ENCODE measurements around the gene ARHGEF40.

DNA sequence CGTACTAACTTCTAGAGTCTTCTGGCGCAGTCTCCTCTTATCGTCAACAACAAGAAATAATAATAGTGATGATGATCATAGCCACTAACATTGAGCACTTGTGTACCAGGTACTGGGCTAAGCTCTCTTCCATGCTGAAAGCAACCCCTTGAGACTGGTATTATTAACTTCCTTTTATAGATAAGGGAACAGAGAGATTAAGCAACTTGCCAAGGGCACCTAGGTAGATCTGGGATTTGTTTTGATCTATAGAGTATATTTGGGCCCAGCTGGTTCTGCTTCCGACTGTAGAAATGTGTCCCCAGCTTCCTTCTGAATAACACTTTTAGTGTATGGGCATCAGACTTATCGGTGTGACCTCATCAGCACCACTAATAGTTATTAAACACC is 29.5 kb downstream of the ARHGEF40 start:
- TF ChIP-seq POLR2A (IDR thresholded peaks at IDR 0.05; ENCODE audit: extremely low read depth, insufficient read length): no peak
- TF ChIP-seq, protein P1, sequence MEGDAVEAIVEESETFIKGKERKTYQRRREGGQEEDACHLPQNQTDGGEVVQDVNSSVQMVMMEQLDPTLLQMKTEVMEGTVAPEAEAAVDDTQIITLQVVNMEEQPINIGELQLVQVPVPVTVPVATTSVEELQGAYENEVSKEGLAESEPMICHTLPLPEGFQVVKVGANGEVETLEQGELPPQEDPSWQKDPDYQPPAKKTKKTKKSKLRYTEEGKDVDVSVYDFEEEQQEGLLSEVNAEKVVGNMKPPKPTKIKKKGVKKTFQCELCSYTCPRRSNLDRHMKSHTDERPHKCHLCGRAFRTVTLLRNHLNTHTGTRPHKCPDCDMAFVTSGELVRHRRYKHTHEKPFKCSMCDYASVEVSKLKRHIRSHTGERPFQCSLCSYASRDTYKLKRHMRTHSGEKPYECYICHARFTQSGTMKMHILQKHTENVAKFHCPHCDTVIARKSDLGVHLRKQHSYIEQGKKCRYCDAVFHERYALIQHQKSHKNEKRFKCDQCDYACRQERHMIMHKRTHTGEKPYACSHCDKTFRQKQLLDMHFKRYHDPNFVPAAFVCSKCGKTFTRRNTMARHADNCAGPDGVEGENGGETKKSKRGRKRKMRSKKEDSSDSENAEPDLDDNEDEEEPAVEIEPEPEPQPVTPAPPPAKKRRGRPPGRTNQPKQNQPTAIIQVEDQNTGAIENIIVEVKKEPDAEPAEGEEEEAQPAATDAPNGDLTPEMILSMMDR (IDR thresholded peaks at IDR 0.05; ENCODE audit: low read depth, low read length): no peak
- TF ChIP-seq, protein P2, sequence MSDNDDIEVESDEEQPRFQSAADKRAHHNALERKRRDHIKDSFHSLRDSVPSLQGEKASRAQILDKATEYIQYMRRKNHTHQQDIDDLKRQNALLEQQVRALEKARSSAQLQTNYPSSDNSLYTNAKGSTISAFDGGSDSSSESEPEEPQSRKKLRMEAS (IDR thresholded peaks at IDR 0.05; ENCODE audit: low read depth, low read length): no peak
